ENCODE measurements around the gene NSL1. TPM values are rescaled to one million over a fixed set of nuclear protein-coding genes. Genes with fewer than 3 reads are reported as not detected.

NSL1 gene
- total and polyA plus RNA-seq, 9 of the 15 experiments (the other 6 are each of a cell fraction or from before 2014, with no cell fraction given), result 53.5 to 108 (median 59.1) TPM

- Histone ChIP-seq H4K20me1 (replicated peaks; ENCODE audit: control insufficient read depth, insufficient read depth, low read length) (no peaks in the 10 kb centered on the region), H3K9ac (ENCODE audit: insufficient read depth in 1 of 2, low read depth in 2 of 2, low read length in 2 of 2) (no peak overlapping the region), H2AFZ (ENCODE audit: low read depth, low read length) (no peak overlapping the region), H3K4me1 (replicated peaks in 1 of 2; ENCODE audit: control insufficient read depth in 2 of 2, insufficient read depth in 2 of 2, low read length in 2 of 2) (0 out of 5 replicates have a peak, but pooled peaks cover 0 to 3% of the 10 kb centered on the region in 2 experiments), H3K79me2 (ENCODE audit: control insufficient read depth, insufficient read depth, low read length) (no peaks in the 10 kb centered on the region), H3K4me3 (no peak overlapping the region), H3K9me1 (ENCODE audit: control insufficient read depth, insufficient read depth, low read length) (no peaks in the 10 kb centered on the region), H3K27me3 (ENCODE audit: control insufficient read depth in 2 of 2, insufficient read depth in 2 of 2, low read length in 2 of 2) (peaks cover 2 to 21% of the 10 kb centered on the region in 2 experiments; a peak in 4 of 5 replicates), H3K27ac (ENCODE audit: extremely low read depth, low read depth, low read length) (no peak overlapping the region), H3K9me3 (replicated peaks; ENCODE audit: control insufficient read depth, insufficient read depth, low read depth, low read length) (no peaks in the 10 kb centered on the region), H3K4me2 (ENCODE audit: insufficient read depth, low read length) (no peak overlapping the region), H3K36me3 (ENCODE audit: control insufficient read depth, insufficient read depth, low read length) (no peaks in the 10 kb centered on the region)
- WGBS (ENCODE audit: insufficient coverage, low coverage, missing lambda C conversion rate), result 3% methylated on average over 4 of the region's 4 CpGs
- DNase-seq (ENCODE audit: extremely low read depth in 1 of 4, low spot score in 3 of 4), result no peak
- POLR2A ChIA-PET, result interaction anchor here (0.5 to 1.8 kb wide), 5 partner anchors 9 to 188 kb away, joined by 3 to 5 read pairs (median 4); no protein-coding TSS in a partner anchor
- in situ Hi-C loops (cut with MboI), result no loop called here
- ATAC-seq, result no peak
- intact Hi-C loops (cut with micrococcal nuclease), result no loop called here
- no TSS peak for BruUV-seq (replicated peaks)
- CTCF ChIA-PET (ENCODE audit: low intra/inter-chr PET ratio), result no interaction called here
- no peak for FAIRE-seq
- TF ChIP-seq ZKSCAN1 (IDR thresholded peaks at IDR 0.05; ENCODE audit: low read depth, low read length) (no peak), ZNF124 (CRISPR knock-in tag; IDR thresholded peaks at IDR 0.05) (no peak), TFAM (CRISPR knock-in tag; conservative IDR thresholded peaks at IDR 0.05) (no peak), ZNF639 (CRISPR knock-in tag; conservative IDR thresholded peaks at IDR 0.05 in 1 of 2, IDR thresholded peaks at IDR 0.05 in 1 of 2) (no peak), ZNF253 (CRISPR knock-in tag; conservative IDR thresholded peaks at IDR 0.05) (no peak), RBM34 (IDR thresholded peaks at IDR 0.05; ENCODE audit: borderline replicate concordance, insufficient read depth, low read length) (no peak)
- TF ChIP-seq, protein P1, sequence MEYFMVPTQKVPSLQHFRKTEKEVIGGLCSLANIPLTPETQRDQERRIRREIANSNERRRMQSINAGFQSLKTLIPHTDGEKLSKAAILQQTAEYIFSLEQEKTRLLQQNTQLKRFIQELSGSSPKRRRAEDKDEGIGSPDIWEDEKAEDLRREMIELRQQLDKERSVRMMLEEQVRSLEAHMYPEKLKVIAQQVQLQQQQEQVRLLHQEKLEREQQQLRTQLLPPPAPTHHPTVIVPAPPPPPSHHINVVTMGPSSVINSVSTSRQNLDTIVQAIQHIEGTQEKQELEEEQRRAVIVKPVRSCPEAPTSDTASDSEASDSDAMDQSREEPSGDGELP (CRISPR knock-in tag; IDR thresholded peaks at IDR 0.05; ENCODE audit: borderline replicate concordance), result no peak
Measured at GRCh38 chr1:212677136-212677535, 114.4 kb downstream of the NSL1 start.

Other genes with a start within 250 kb of the NSL1 start
- 17.2 and 19.8 TPM in 2 replicates for gene ATF3, start 183.0 kb downstream of the NSL1 start, total RNA-seq (2014; rRNA removed)
- gene ATF3, start 183.0 kb downstream of the NSL1 start, total RNA-seq (2014; rRNA removed; fragmentation: Illumina TruSeq; extraction: Trizol), result 25.9 and 32.7 TPM in 2 replicates
- 2.9 and 3.5 TPM in 2 replicates for gene ATF3, start 183.0 kb downstream of the NSL1 start, total RNA-seq (2015; rRNA removed; fragmentation: Illumina TruSeq; extraction: Trizol)
- 21.8 and 27.6 TPM in 2 replicates for gene ATF3, start 183.0 kb downstream of the NSL1 start, total RNA-seq (2021)
- gene ATF3, start 183.0 kb downstream of the NSL1 start, polyA plus RNA-seq (2011; rRNA removed), result 12.0 and 13.2 TPM in 2 replicates
- 27.6 and 32.0 TPM in 2 replicates for gene ATF3, start 183.0 kb downstream of the NSL1 start, polyA plus RNA-seq (2014; fragmentation: Illumina TruSeq; extraction: Trizol)
- gene ATF3, start 183.0 kb downstream of the NSL1 start, polyA plus RNA-seq (2014; fragmentation: Nextera tagmentation; extraction: Ambion mirVana), result 1 to 10 TPM; 6.1 to 6.8 TPM
- gene ATF3, start 183.0 kb downstream of the NSL1 start, polyA plus RNA-seq (2014; rRNA removed), result 26.2 and 28.2 TPM in 2 replicates
- gene BATF3, start 91.9 kb downstream of the NSL1 start, total RNA-seq (2014; rRNA removed), result 3.4 and 3.6 TPM in 2 replicates
- 0.96 and 1.1 TPM in 2 replicates for gene BATF3, start 91.9 kb downstream of the NSL1 start, total RNA-seq (2014; rRNA removed; fragmentation: Illumina TruSeq; extraction: Trizol)
- gene BATF3, start 91.9 kb downstream of the NSL1 start, total RNA-seq (2015; rRNA removed; fragmentation: Illumina TruSeq; extraction: Trizol), result 0.40 and 0.57 TPM in 2 replicates
- 2.0 and 3.8 TPM in 2 replicates for gene BATF3, start 91.9 kb downstream of the NSL1 start, total RNA-seq (2021)
- gene BATF3, start 91.9 kb downstream of the NSL1 start, polyA plus RNA-seq (2011; rRNA removed), result 0.93 and 2.0 TPM in 2 replicates
- 2.7 and 3.1 TPM in 2 replicates for gene BATF3, start 91.9 kb downstream of the NSL1 start, polyA plus RNA-seq (2014; fragmentation: Illumina TruSeq; extraction: Trizol)
- under 1 TPM; 0.51 to 0.57 TPM for gene BATF3, start 91.9 kb downstream of the NSL1 start, polyA plus RNA-seq (2014; fragmentation: Nextera tagmentation; extraction: Ambion mirVana)
- gene BATF3, start 91.9 kb downstream of the NSL1 start, polyA plus RNA-seq (2014; rRNA removed), result 3.8 and 5.2 TPM in 2 replicates
- gene TATDN3, start 117 bp upstream of the NSL1 start, total RNA-seq (2014; rRNA removed), result 18.3 and 19.0 TPM in 2 replicates
- 33.3 and 41.3 TPM in 2 replicates for gene TATDN3, start 117 bp upstream of the NSL1 start, total RNA-seq (2014; rRNA removed; fragmentation: Illumina TruSeq; extraction: Trizol)
- gene TATDN3, start 117 bp upstream of the NSL1 start, total RNA-seq (2015; rRNA removed; fragmentation: Illumina TruSeq; extraction: Trizol), result 20.1 and 21.3 TPM in 2 replicates
- 24.5 and 28.2 TPM in 2 replicates for gene TATDN3, start 117 bp upstream of the NSL1 start, total RNA-seq (2021)
- 35.0 and 46.9 TPM in 2 replicates for gene TATDN3, start 117 bp upstream of the NSL1 start, polyA plus RNA-seq (2011; rRNA removed)
- 22.8 and 26.8 TPM in 2 replicates for gene TATDN3, start 117 bp upstream of the NSL1 start, polyA plus RNA-seq (2014; fragmentation: Illumina TruSeq; extraction: Trizol)
- gene TATDN3, start 117 bp upstream of the NSL1 start, polyA plus RNA-seq (2014; fragmentation: Nextera tagmentation; extraction: Ambion mirVana), result 10 to 100 TPM; 68.1 to 79.9 TPM
- 25.0 and 25.2 TPM in 2 replicates for gene TATDN3, start 117 bp upstream of the NSL1 start, polyA plus RNA-seq (2014; rRNA removed)
- gene SPATA45, start 55.9 kb upstream of the NSL1 start, total RNA-seq (2014; rRNA removed), result not detected in 2 replicates
- not detected in 2 replicates for gene SPATA45, start 55.9 kb upstream of the NSL1 start, total RNA-seq (2014; rRNA removed; fragmentation: Illumina TruSeq; extraction: Trizol)
- gene SPATA45, start 55.9 kb upstream of the NSL1 start, total RNA-seq (2015; rRNA removed; fragmentation: Illumina TruSeq; extraction: Trizol), result not detected in 2 replicates
- gene SPATA45, start 55.9 kb upstream of the NSL1 start, total RNA-seq (2021), result not detected in 2 replicates
- 0.18 TPM in 1 of 2 replicates, not detected in the other for gene SPATA45, start 55.9 kb upstream of the NSL1 start, polyA plus RNA-seq (2011; rRNA removed)
- gene SPATA45, start 55.9 kb upstream of the NSL1 start, polyA plus RNA-seq (2014; fragmentation: Illumina TruSeq; extraction: Trizol), result not detected in 2 replicates
- not detected for gene SPATA45, start 55.9 kb upstream of the NSL1 start, polyA plus RNA-seq (2014; fragmentation: Nextera tagmentation; extraction: Ambion mirVana)
- gene SPATA45, start 55.9 kb upstream of the NSL1 start, polyA plus RNA-seq (2014; rRNA removed), result not detected in 2 replicates
- 7.0 and 9.7 TPM in 2 replicates for gene FLVCR1, start 66.5 kb upstream of the NSL1 start, total RNA-seq (2014; rRNA removed)
- 17.2 and 19.7 TPM in 2 replicates for gene FLVCR1, start 66.5 kb upstream of the NSL1 start, total RNA-seq (2014; rRNA removed; fragmentation: Illumina TruSeq; extraction: Trizol)
- 12.7 and 15.0 TPM in 2 replicates for gene FLVCR1, start 66.5 kb upstream of the NSL1 start, total RNA-seq (2015; rRNA removed; fragmentation: Illumina TruSeq; extraction: Trizol)
- gene FLVCR1, start 66.5 kb upstream of the NSL1 start, total RNA-seq (2021), result 12.7 and 13.4 TPM in 2 replicates
- 18.0 and 19.0 TPM in 2 replicates for gene FLVCR1, start 66.5 kb upstream of the NSL1 start, polyA plus RNA-seq (2011; rRNA removed)
- 11.8 and 12.5 TPM in 2 replicates for gene FLVCR1, start 66.5 kb upstream of the NSL1 start, polyA plus RNA-seq (2014; fragmentation: Illumina TruSeq; extraction: Trizol)
- gene FLVCR1, start 66.5 kb upstream of the NSL1 start, polyA plus RNA-seq (2014; fragmentation: Nextera tagmentation; extraction: Ambion mirVana), result 1 to 10 TPM; 5.2 to 5.6 TPM
- gene FLVCR1, start 66.5 kb upstream of the NSL1 start, polyA plus RNA-seq (2014; rRNA removed), result 7.4 and 9.0 TPM in 2 replicates
- 0.09 TPM in 1 of 2 replicates, not detected in the other for gene VASH2, start 158.8 kb upstream of the NSL1 start, total RNA-seq (2014; rRNA removed)
- gene VASH2, start 158.8 kb upstream of the NSL1 start, total RNA-seq (2014; rRNA removed; fragmentation: Illumina TruSeq; extraction: Trizol), result 0.06 and 0.11 TPM in 2 replicates
- not detected in 2 replicates for gene VASH2, start 158.8 kb upstream of the NSL1 start, total RNA-seq (2015; rRNA removed; fragmentation: Illumina TruSeq; extraction: Trizol)
- 0.13 and 0.40 TPM in 2 replicates for gene VASH2, start 158.8 kb upstream of the NSL1 start, total RNA-seq (2021)
- gene VASH2, start 158.8 kb upstream of the NSL1 start, polyA plus RNA-seq (2011; rRNA removed), result 0.03 and 0.07 TPM in 2 replicates
- gene VASH2, start 158.8 kb upstream of the NSL1 start, polyA plus RNA-seq (2014; fragmentation: Illumina TruSeq; extraction: Trizol), result 0.04 and 0.07 TPM in 2 replicates
- gene VASH2, start 158.8 kb upstream of the NSL1 start, polyA plus RNA-seq (2014; fragmentation: Nextera tagmentation; extraction: Ambion mirVana), result under 1 TPM; 0.06 to 0.14 TPM
- gene VASH2, start 158.8 kb upstream of the NSL1 start, polyA plus RNA-seq (2014; rRNA removed), result 0.05 and 0.11 TPM in 2 replicates
- 29.3 and 29.9 TPM in 2 replicates for gene ANGEL2, start 224.1 kb upstream of the NSL1 start, total RNA-seq (2014; rRNA removed)
- gene ANGEL2, start 224.1 kb upstream of the NSL1 start, total RNA-seq (2014; rRNA removed; fragmentation: Illumina TruSeq; extraction: Trizol), result 30.1 and 32.8 TPM in 2 replicates
- gene ANGEL2, start 224.1 kb upstream of the NSL1 start, total RNA-seq (2015; rRNA removed; fragmentation: Illumina TruSeq; extraction: Trizol), result 29.7 and 33.6 TPM in 2 replicates
- 26.2 and 27.1 TPM in 2 replicates for gene ANGEL2, start 224.1 kb upstream of the NSL1 start, total RNA-seq (2021)
- 30.8 and 34.6 TPM in 2 replicates for gene ANGEL2, start 224.1 kb upstream of the NSL1 start, polyA plus RNA-seq (2011; rRNA removed)
- gene ANGEL2, start 224.1 kb upstream of the NSL1 start, polyA plus RNA-seq (2014; fragmentation: Illumina TruSeq; extraction: Trizol), result 15.4 and 16.9 TPM in 2 replicates
- gene ANGEL2, start 224.1 kb upstream of the NSL1 start, polyA plus RNA-seq (2014; fragmentation: Nextera tagmentation; extraction: Ambion mirVana), result 10 to 100 TPM in 1 of 2 experiments, 1 to 10 TPM in 1; 6.8 to 10.9 TPM
- gene ANGEL2, start 224.1 kb upstream of the NSL1 start, polyA plus RNA-seq (2014; rRNA removed), result 16.2 and 22.3 TPM in 2 replicates

Measured in K562 (cell line).